ENCODE data around the gene NFATC1.
A peak's percentile ranks its signal among the peaks of the same experiment; 100 is the strongest.
"Not testable (repeated sequence)": the region's sequence is repeated elsewhere in the genome, so short reads cannot be mapped to it uniquely, and the experiment has no call there.

NFATC1 gene

GRCh38 chr18:79481046-79481790 lies 85.5 kb downstream of the NFATC1 start:
- Histone ChIP-seq H3K4me1 (ENCODE audit: control insufficient read depth, insufficient read depth, low read length, unreplicated experiment) (no peaks in the 10 kb centered on the region), H2AFZ (ENCODE audit: low read length, unreplicated experiment) (no peak overlapping the region), H3K36me3 (ENCODE audit: insufficient read depth, low read length) (no peaks in the 10 kb centered on the region), H3K79me2 (ENCODE audit: control insufficient read depth, insufficient read depth, low read length, unreplicated experiment) (no peaks in the 10 kb centered on the region), H3K27ac (ENCODE audit: low read depth, low read length) (no peak overlapping the region), H3K4me3 (ENCODE audit: low read depth, low read length) (no peak overlapping the region), H3K27me3 (ENCODE audit: insufficient read depth, low read length) (no peaks in the 10 kb centered on the region)

- not testable (repeated sequence) for H3K4me3 ChIP-seq (ENCODE audit: low read depth, low read length); H2AFZ ChIP-seq (ENCODE audit: low read length, unreplicated experiment); H3K4me1 ChIP-seq (ENCODE audit: control insufficient read depth, insufficient read depth, low read length, unreplicated experiment); H3K27me3 ChIP-seq (ENCODE audit: insufficient read depth, low read length); H3K36me3 ChIP-seq (ENCODE audit: insufficient read depth, low read length); H3K27ac ChIP-seq (ENCODE audit: low read depth, low read length); H3K79me2 ChIP-seq (ENCODE audit: control insufficient read depth, insufficient read depth, low read length, unreplicated experiment)
Observed at GRCh38 chr18:79483393-79483792, 87.7 kb downstream of the NFATC1 start.

GRCh38 chr18:79483971-79484491 lies 88.3 kb downstream of the NFATC1 start:
- H3K79me2 ChIP-seq (ENCODE audit: control insufficient read depth, insufficient read depth, low read length, unreplicated experiment) = no peaks in the 10 kb centered on the region
- H2AFZ ChIP-seq (ENCODE audit: low read length, unreplicated experiment) = no peak overlapping the region
- H3K4me1 ChIP-seq (ENCODE audit: control insufficient read depth, insufficient read depth, low read length, unreplicated experiment) = no peaks in the 10 kb centered on the region
- no peaks in the 10 kb centered on the region for H3K36me3 ChIP-seq (ENCODE audit: insufficient read depth, low read length)
- H3K27ac ChIP-seq (ENCODE audit: low read depth, low read length) = no peak overlapping the region
- no peak overlapping the region for H3K4me3 ChIP-seq (ENCODE audit: low read depth, low read length)
- H3K27me3 ChIP-seq (ENCODE audit: insufficient read depth, low read length) = no peaks in the 10 kb centered on the region

DNA sequence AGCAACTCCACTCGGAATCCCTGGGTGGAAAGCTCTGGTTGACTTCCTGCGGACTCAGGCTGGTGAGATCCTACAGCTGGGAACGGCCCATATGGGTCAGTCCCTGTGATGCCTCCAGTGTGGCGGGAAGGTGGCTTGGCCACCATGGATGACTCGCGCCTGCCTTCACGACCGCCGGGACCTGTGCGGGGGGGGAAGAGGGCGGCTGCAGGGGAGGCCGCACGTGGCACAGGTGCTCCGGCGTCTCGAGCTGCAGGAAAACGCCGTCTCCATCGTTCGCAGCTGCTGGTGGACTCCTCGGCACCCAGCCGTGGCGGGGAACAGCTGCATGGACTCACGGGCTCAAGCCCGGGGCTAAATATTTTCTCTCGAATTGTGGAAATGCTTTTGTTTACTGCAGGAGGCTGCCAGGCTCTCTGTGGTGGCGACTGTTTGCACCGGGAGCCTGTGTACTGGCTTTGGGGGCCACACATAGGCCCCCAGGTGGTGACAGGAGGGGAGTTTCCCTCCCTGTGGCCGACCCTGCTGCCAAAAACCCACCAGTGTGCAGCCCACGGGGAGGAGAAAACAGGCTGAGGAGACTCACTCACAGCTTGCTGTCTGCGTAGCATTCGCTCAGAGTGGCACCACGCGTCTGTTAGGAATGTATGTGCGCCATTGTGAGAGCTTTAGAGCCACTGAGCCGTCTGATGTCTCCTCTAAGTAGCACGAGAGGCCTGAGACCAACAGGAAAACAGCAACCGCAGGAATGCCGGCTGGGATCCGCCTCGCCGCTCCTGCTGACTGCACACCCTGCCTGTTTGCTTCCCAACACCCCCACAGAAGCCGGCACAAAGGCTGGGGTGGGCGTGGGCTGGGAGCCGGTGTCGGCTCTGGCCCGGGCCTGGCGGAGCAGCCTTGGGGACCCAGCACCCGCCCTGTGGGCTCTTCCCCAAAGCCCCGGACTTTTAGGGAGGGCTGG lies 89.2 kb downstream of the NFATC1 start:
- Histone ChIP-seq H3K27me3 (ENCODE audit: insufficient read depth, low read length) (no peaks in the 10 kb centered on the region), H3K4me3 (ENCODE audit: low read depth, low read length) (0 out of 2 replicates have a peak overlapping the region, but pooled peaks have one; percentile 59), H2AFZ (ENCODE audit: low read length, unreplicated experiment) (no peak overlapping the region), H3K4me1 (ENCODE audit: control insufficient read depth, insufficient read depth, low read length, unreplicated experiment) (no peaks in the 10 kb centered on the region), H3K79me2 (ENCODE audit: control insufficient read depth, insufficient read depth, low read length, unreplicated experiment) (no peaks in the 10 kb centered on the region), H3K36me3 (ENCODE audit: insufficient read depth, low read length) (no peaks in the 10 kb centered on the region), H3K27ac (ENCODE audit: low read depth, low read length) (no peak overlapping the region; the same call in none of the 2 replicates)

GRCh38 chr18:79485788-79486355 lies 90.1 kb downstream of the NFATC1 start:
- Histone ChIP-seq H2AFZ (ENCODE audit: low read length, unreplicated experiment) (no peak overlapping the region), H3K27ac (ENCODE audit: low read depth, low read length) (no peak overlapping the region; the same call in 1 of the 2 replicates), H3K4me1 (ENCODE audit: control insufficient read depth, insufficient read depth, low read length, unreplicated experiment) (no peaks in the 10 kb centered on the region), H3K79me2 (ENCODE audit: control insufficient read depth, insufficient read depth, low read length, unreplicated experiment) (no peaks in the 10 kb centered on the region), H3K4me3 (ENCODE audit: low read depth, low read length) (peak overlapping the region; percentile 59; the same call in 1 of the 2 replicates), H3K27me3 (ENCODE audit: insufficient read depth, low read length) (no peaks in the 10 kb centered on the region), H3K36me3 (ENCODE audit: insufficient read depth, low read length) (no peaks in the 10 kb centered on the region)

DNA sequence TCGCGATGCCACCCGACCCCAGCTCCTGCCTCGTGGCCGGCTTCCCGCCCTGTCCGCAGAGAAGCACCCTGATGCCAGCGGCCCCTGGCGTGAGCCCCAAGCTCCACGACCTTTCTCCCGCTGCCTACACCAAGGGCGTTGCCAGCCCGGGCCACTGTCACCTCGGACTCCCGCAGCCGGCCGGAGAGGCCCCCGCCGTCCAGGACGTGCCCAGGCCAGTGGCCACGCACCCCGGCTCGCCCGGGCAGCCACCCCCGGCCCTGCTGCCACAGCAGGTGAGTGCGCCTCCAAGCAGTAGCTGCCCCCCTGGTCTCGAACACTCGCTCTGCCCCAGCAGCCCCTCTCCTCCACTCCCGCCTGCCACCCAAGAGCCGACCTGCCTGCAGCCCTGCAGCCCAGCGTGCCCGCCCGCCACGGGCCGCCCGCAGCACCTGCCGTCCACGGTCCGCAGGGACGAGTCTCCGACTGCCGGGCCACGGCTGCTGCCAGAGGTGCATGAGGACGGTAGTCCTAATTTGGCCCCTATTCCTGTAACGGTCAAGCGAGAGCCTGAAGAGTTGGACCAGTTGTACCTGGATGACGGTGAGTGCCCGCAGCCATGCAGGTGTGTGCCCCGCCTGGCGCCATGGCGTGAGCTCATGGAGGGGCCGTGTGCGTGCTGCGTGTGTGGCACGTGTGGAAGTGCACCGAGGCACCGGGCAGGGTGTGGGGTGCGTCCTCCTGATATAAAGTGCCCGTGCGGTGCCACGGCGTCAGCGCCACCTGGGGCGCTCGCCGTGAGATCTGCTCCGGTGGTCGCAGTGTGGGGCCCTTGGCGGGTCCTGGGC lies 90.8 kb downstream of the NFATC1 start:
- H3K27ac ChIP-seq (ENCODE audit: low read depth, low read length) = no peak overlapping the region

GRCh38 chr18:79487183-79487800 lies 91.6 kb downstream of the NFATC1 start:
- Histone ChIP-seq H3K27me3 (ENCODE audit: insufficient read depth, low read length) (no peaks in the 10 kb centered on the region), H3K4me1 (ENCODE audit: control insufficient read depth, insufficient read depth, low read length, unreplicated experiment) (no peaks in the 10 kb centered on the region), H3K79me2 (ENCODE audit: control insufficient read depth, insufficient read depth, low read length, unreplicated experiment) (no peaks in the 10 kb centered on the region), H2AFZ (ENCODE audit: low read length, unreplicated experiment) (no peak overlapping the region), H3K27ac (ENCODE audit: low read depth, low read length) (no peak overlapping the region), H3K4me3 (ENCODE audit: low read depth, low read length) (no peak overlapping the region), H3K36me3 (ENCODE audit: insufficient read depth, low read length) (no peaks in the 10 kb centered on the region)

More for the DNA sequence above, 90.8 kb downstream of the NFATC1 start:
- H3K4me1 ChIP-seq (ENCODE audit: control insufficient read depth, insufficient read depth, low read length, unreplicated experiment) = no peaks in the 10 kb centered on the region
- H3K27me3 ChIP-seq (ENCODE audit: insufficient read depth, low read length) = no peaks in the 10 kb centered on the region
- H3K36me3 ChIP-seq (ENCODE audit: insufficient read depth, low read length) = no peaks in the 10 kb centered on the region
- H3K79me2 ChIP-seq (ENCODE audit: control insufficient read depth, insufficient read depth, low read length, unreplicated experiment) = no peaks in the 10 kb centered on the region
- H3K4me3 ChIP-seq (ENCODE audit: low read depth, low read length) = no peak overlapping the region
- no peak overlapping the region for H2AFZ ChIP-seq (ENCODE audit: low read length, unreplicated experiment)

GRCh38 chr18:79487801-79488201 lies 92.1 kb downstream of the NFATC1 start:
- no peak overlapping the region for H3K27ac ChIP-seq (ENCODE audit: low read depth, low read length)
- no peak overlapping the region for H3K4me3 ChIP-seq (ENCODE audit: low read depth, low read length)
- H3K79me2 ChIP-seq (ENCODE audit: control insufficient read depth, insufficient read depth, low read length, unreplicated experiment) = no peaks in the 10 kb centered on the region
- H3K36me3 ChIP-seq (ENCODE audit: insufficient read depth, low read length) = no peaks in the 10 kb centered on the region
- no peak overlapping the region for H2AFZ ChIP-seq (ENCODE audit: low read length, unreplicated experiment)
- no peaks in the 10 kb centered on the region for H3K4me1 ChIP-seq (ENCODE audit: control insufficient read depth, insufficient read depth, low read length, unreplicated experiment)
- no peaks in the 10 kb centered on the region for H3K27me3 ChIP-seq (ENCODE audit: insufficient read depth, low read length)

DNA sequence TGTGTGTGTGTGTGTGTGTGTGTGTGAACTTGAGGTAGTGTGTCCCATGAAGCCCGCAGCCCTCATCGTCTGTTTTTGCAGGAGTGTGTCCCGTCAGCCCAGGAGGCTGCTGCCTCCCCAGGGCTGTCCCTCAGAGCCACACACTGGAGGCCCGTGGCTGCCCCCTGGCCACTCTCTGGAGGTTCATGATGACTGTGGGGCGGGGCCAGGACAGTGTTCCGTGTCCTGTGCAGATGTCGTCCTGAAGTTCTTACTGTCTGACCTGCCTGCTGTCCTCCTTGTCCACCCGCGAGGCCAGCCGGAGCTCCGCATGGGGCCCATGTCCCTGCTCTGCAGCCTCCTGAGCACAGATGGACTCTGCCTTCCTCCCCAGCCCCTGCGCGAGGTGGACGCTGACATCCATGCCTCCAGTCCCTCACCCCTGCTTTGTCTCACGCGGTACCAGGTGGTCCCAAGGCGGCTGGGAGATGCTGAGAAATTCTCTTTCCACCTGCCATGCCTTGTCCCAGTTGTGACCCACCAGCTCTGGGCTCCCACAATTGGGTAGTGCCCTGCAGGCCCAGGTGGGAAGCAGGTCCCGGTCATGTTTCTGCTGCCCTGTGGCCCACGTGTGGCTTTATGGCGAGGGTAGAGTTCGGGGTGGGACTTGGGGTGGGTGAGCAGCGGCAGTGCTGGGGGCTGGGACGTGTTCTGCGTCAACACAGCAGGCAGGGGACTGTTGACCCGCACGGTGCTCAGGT lies 92.8 kb downstream of the NFATC1 start:
- Histone ChIP-seq H3K4me1 (ENCODE audit: control insufficient read depth, insufficient read depth, low read length, unreplicated experiment) (no peaks in the 10 kb centered on the region), H3K27me3 (ENCODE audit: insufficient read depth, low read length) (no peaks in the 10 kb centered on the region)

More for the DNA sequence above, 92.8 kb downstream of the NFATC1 start:
- no peaks in the 10 kb centered on the region for H3K36me3 ChIP-seq (ENCODE audit: insufficient read depth, low read length)
- H3K4me3 ChIP-seq (ENCODE audit: low read depth, low read length) = no peak overlapping the region
- no peaks in the 10 kb centered on the region for H3K79me2 ChIP-seq (ENCODE audit: control insufficient read depth, insufficient read depth, low read length, unreplicated experiment)
- H2AFZ ChIP-seq (ENCODE audit: low read length, unreplicated experiment) = no peak overlapping the region
- no peak overlapping the region for H3K27ac ChIP-seq (ENCODE audit: low read depth, low read length)

All from ACC112 (cell line).